Measurements from ENCODE around the gene TTC23L. TPM values are rescaled to one million over a fixed set of nuclear protein-coding genes. Genes with fewer than 3 reads are reported as not detected.

Gene TTC23L
- 7.6 TPM for total RNA-seq

GRCh38 chr5:34838785-34839714, at the start of gene TTC23L:
TSS of gene TTC23L (plus strand) at chr5:34839164. CDS start at chr5:34840672, 1,508 bp downstream.

GRCh38 chr5:34915139-34915855, 76.3 kb downstream of the TTC23L start, which contains the start of the genes BRIX1 and RAD1:
TSS of gene BRIX1 (plus strand) at chr5:34915711. CDS start at chr5:34915739, 28 bp downstream.
TSS of gene RAD1 (minus strand) at chr5:34915504. CDS start at chr5:34914892, 612 bp downstream.

GRCh38 chr5:34929134-34929719, 90.3 kb downstream of the TTC23L start, which contains the start of gene DNAJC21:
TSS of gene DNAJC21 (plus strand) at chr5:34929559. CDS start at chr5:34929820, 261 bp downstream.

Other genes starting within 250 kb of the TTC23L start
- gene RAI14, start 182.8 kb upstream of the TTC23L start, total RNA-seq: 17.3 TPM
- gene RAD1, start 76.3 kb downstream of the TTC23L start, total RNA-seq: 40.4 TPM
- gene BRIX1, start 76.5 kb downstream of the TTC23L start, total RNA-seq: 38.3 TPM
- 27.5 TPM for gene DNAJC21, start 90.4 kb downstream of the TTC23L start, total RNA-seq
- 0.23 TPM for gene AGXT2, start 208.8 kb downstream of the TTC23L start, total RNA-seq

Data from diencephalon (tissue), 1 donor.